ENCODE results near the gene TULP4.
"Not testable (repeated sequence)": the region's sequence is repeated elsewhere in the genome, so short reads cannot be mapped to it uniquely, and the experiment has no call there.

Gene TULP4

GRCh38 chr6:158503222-158503621 is 191.0 kb downstream of the TULP4 start:
- DNase-seq (ENCODE audit: low spot score), result no peak

- no peak for DNase-seq (ENCODE audit: low spot score)
Observed at GRCh38 chr6:158503846-158504245, 191.6 kb downstream of the TULP4 start.

GRCh38 chr6:158505194-158505593 is 192.9 kb downstream of the TULP4 start:
- no peak for DNase-seq (ENCODE audit: low spot score)

- no peak for DNase-seq (ENCODE audit: low spot score)
Observed at GRCh38 chr6:158506601-158507000, 194.3 kb downstream of the TULP4 start.

- DNase-seq (ENCODE audit: low spot score), result no peak
Observed at GRCh38 chr6:158507174-158507573, 194.9 kb downstream of the TULP4 start.

GRCh38 chr6:158508450-158508849 is 196.2 kb downstream of the TULP4 start:
- DNase-seq (ENCODE audit: low spot score), result no peak

GRCh38 chr6:158509465-158509864 is 197.2 kb downstream of the TULP4 start:
- no peak for DNase-seq (ENCODE audit: low spot score)

- no peak for DNase-seq (ENCODE audit: low spot score)
Observed at GRCh38 chr6:158512809-158513208, 200.5 kb downstream of the TULP4 start.

GRCh38 chr6:158514176-158514575 is 201.9 kb downstream of the TULP4 start:
- DNase-seq (ENCODE audit: low spot score), result no peak

GRCh38 chr6:158514991-158515390 is 202.7 kb downstream of the TULP4 start:
- no peak for DNase-seq (ENCODE audit: low spot score)

GRCh38 chr6:158516098-158516497 is 203.8 kb downstream of the TULP4 start:
- DNase-seq (ENCODE audit: low spot score), result no peak

- no peak for DNase-seq (ENCODE audit: low spot score)
Observed at GRCh38 chr6:158517038-158517437, 204.8 kb downstream of the TULP4 start.

GRCh38 chr6:158517581-158517980 is 205.3 kb downstream of the TULP4 start:
- no peak for DNase-seq (ENCODE audit: low spot score)

GRCh38 chr6:158518191-158519127 is 206.2 kb downstream of the TULP4 start:
- DNase-seq (ENCODE audit: low spot score), result peak; percentile 77

GRCh38 chr6:158519300-158519699 is 207.0 kb downstream of the TULP4 start:
- DNase-seq (ENCODE audit: low spot score), result no peak

- no peak for DNase-seq (ENCODE audit: low spot score)
Observed at GRCh38 chr6:158519761-158520160, 207.5 kb downstream of the TULP4 start.

GRCh38 chr6:158520975-158521374 is 208.7 kb downstream of the TULP4 start:
- DNase-seq (ENCODE audit: low spot score), result not testable (repeated sequence)

- no peak for DNase-seq (ENCODE audit: low spot score)
Observed at GRCh38 chr6:158521759-158522158, 209.5 kb downstream of the TULP4 start.

GRCh38 chr6:158522616-158523015 is 210.4 kb downstream of the TULP4 start:
- DNase-seq (ENCODE audit: low spot score), result no peak

GRCh38 chr6:158524311-158524710 is 212.0 kb downstream of the TULP4 start:
- no peak for DNase-seq (ENCODE audit: low spot score)

GRCh38 chr6:158527858-158528257 is 215.6 kb downstream of the TULP4 start:
- not testable (repeated sequence) for DNase-seq (ENCODE audit: low spot score)

- no peak for DNase-seq (ENCODE audit: low spot score)
Observed at GRCh38 chr6:158528826-158529225, 216.6 kb downstream of the TULP4 start.

- no peak for DNase-seq (ENCODE audit: low spot score)
Observed at GRCh38 chr6:158529629-158530028, 217.4 kb downstream of the TULP4 start.

GRCh38 chr6:158531566-158531965 is 219.3 kb downstream of the TULP4 start:
- no peak for DNase-seq (ENCODE audit: low spot score)

Measured in hepatic stellate cell (primary cell).